Measurements from ENCODE around the gene AHDC1.

GRCh38 chr1:27612718-27613117 lies 8.8 kb upstream of the AHDC1 start:
- TF ChIP-seq CTCF (IDR thresholded peaks at IDR 0.05): no peak
- TF ChIP-seq EP300 (IDR thresholded peaks at IDR 0.05): no peak
- no peak for TF ChIP-seq POLR2A (IDR thresholded peaks at IDR 0.05)
